Left lung (tissue), 10 donors: Measurements from ENCODE around the gene TAS2R13. TPM values are rescaled to one million over a fixed set of nuclear protein-coding genes. Genes with fewer than 3 reads are reported as not detected.

Experiments
- ATAC-seq: fragments of 200-7000 bp; cut with Tn5 transposase; one replicate; pipeline ENCODE4 v1.9.1; 2020; ENCODE audit warnings: moderate library complexity
- DNase-seq, 4 donors: peaks; one replicate each; pipeline ENCODE4 v3.0.0-alpha.2; 2013 to 2020
- H3K27ac ChIP-seq, 2 donors: fragments of 200-600 bp; sonication (generic) in 1 of 2; one replicate each; pipeline versions ENCODE4 v1.5.0 to v1.8.0; 2020 to 2021
- H3K27me3 ChIP-seq, 2 donors: fragments of 200-600 bp; sonication (generic) in 1 of 2; one replicate each; pipeline versions ENCODE4 v1.5.0 to v1.8.0; 2020 to 2021
- H3K36me3 ChIP-seq, 2 donors: fragments of 200-600 bp; sonication (generic) in 1 of 2; one replicate each; pipeline versions ENCODE4 v1.5.0 to v1.8.0; 2020 to 2021
- H3K4me1 ChIP-seq, 2 donors: fragments of 200-600 bp; one replicate each; pipeline ENCODE4 v1.8.0; 2021
- H3K4me3 ChIP-seq, 2 donors: fragments of 200-600 bp; sonication (generic) in 1 of 2; one replicate each; pipeline versions ENCODE4 v1.5.0 to v1.8.0; 2020 to 2021; ENCODE audit warnings: mild to moderate bottlenecking in 1 of 2
- H3K9me3 ChIP-seq, 2 donors: fragments of 200-600 bp; sonication (generic) in 1 of 2; one replicate each; pipeline versions ENCODE4 v1.5.0 to v1.8.0; 2020 to 2021
- CTCF ChIP-seq, 2 donors: fragments of 200-600 bp; sonication (generic) in 1 of 2; IDR thresholded peaks; one replicate each; pipeline versions ENCODE4 v1.5.0 to v1.8.0; 2021; ENCODE audit warnings: antibody characterized with exemption in 2 of 2
- intact Hi-C, 2 donors: fragments of 100-400 bp; cut with DNase I; formaldehyde crosslinking; loops; one replicate each; pipeline versions ENCODE4 v1.11.2 to v1.14.2; 2022
- polyA plus RNA-seq, 6 donors: library from polyadenylated mRNA; unstranded; fragments of 120-200 nt; gene quantifications; one replicate each; pipeline ENCODE4 v1.2.1, GENCODE V29; 2013; ENCODE audit not compliant: insufficient read length in 6 of 6
- total RNA-seq, 2 donors: library from RNA; stranded (reverse); fragmentation: NEBNext Ultra II Directional; extraction: Animal tissue kit (Norgen Biotek cat#: 25700); gene quantifications; one replicate each; pipeline ENCODE4 v1.2.1, GENCODE V29; 2021
- donor health status: DM: no; HTN: yes; CAD: no.
- donor health status: DM: no; HTN: no; CAD: no.

TAS2R13 gene
- total and polyA plus RNA-seq, 8 donors: 0.14 to 1.0 (median 0.42) TPM; not detected in 2

GRCh38 chr12:10861366-10861765 is 48.0 kb downstream of the TAS2R13 start:
- no peaks in the 10 kb centered on the region for H3K27me3 ChIP-seq
- intact Hi-C loops: no loop called here
- no peak for DNase-seq
- no peak for ATAC-seq
- no peak for TF ChIP-seq CTCF (IDR thresholded peaks at IDR 0.05)
- H3K27ac ChIP-seq: no peak overlapping the region
- H3K4me1 ChIP-seq: no peaks in the 10 kb centered on the region
- H3K4me3 ChIP-seq: no peak overlapping the region
- H3K9me3 ChIP-seq: peaks cover 0 to 53% of the 10 kb centered on the region in 2 donors
- peaks cover 0 to 9% of the 10 kb centered on the region in 2 donors for H3K36me3 ChIP-seq

Other genes with a start within 250 kb of the TAS2R13 start
- gene STYK1, start 235.5 kb downstream of the TAS2R13 start, total RNA-seq: 1 to 10 TPM; 1.4 to 1.9 TPM
- under 1 TPM; 0.30 to 0.96 (median 0.57) TPM for gene STYK1, start 235.5 kb downstream of the TAS2R13 start, polyA plus RNA-seq
- 100 to 1,000 TPM; 195 to 285 TPM for gene YBX3, start 186.2 kb downstream of the TAS2R13 start, total RNA-seq
- 100 to 1,000 TPM; 145 to 162 (median 151) TPM for gene YBX3, start 186.2 kb downstream of the TAS2R13 start, polyA plus RNA-seq
- not detected for gene TAS2R7, start 106.9 kb downstream of the TAS2R13 start, total RNA-seq
- not detected for gene TAS2R7, start 106.9 kb downstream of the TAS2R13 start, polyA plus RNA-seq
- gene TAS2R8, start 102.3 kb downstream of the TAS2R13 start, total RNA-seq: not detected
- gene TAS2R8, start 102.3 kb downstream of the TAS2R13 start, polyA plus RNA-seq: not detected
- not detected for gene TAS2R9, start 99.4 kb downstream of the TAS2R13 start, total RNA-seq
- not detected for gene TAS2R9, start 99.4 kb downstream of the TAS2R13 start, polyA plus RNA-seq
- under 1 TPM in 1 of 2 donors, not detected in 1; 0.37 TPM for gene TAS2R10, start 83.2 kb downstream of the TAS2R13 start, total RNA-seq
- gene TAS2R10, start 83.2 kb downstream of the TAS2R13 start, polyA plus RNA-seq: 1 to 10 TPM; 1.9 to 3.3 (median 2.8) TPM
- 1 to 10 TPM; 1.2 to 1.4 TPM for gene PRR4, start 60.1 kb downstream of the TAS2R13 start, total RNA-seq
- gene PRR4, start 60.1 kb downstream of the TAS2R13 start, polyA plus RNA-seq: 10 to 100 TPM in 3 of 6 donors, 1 to 10 TPM in 3; 7.5 to 19.8 (median 10.6) TPM
- gene PRH1, start 25.3 kb downstream of the TAS2R13 start, total RNA-seq: 10 to 100 TPM; 10.6 to 12.0 TPM
- gene PRH1, start 25.3 kb downstream of the TAS2R13 start, polyA plus RNA-seq: 10 to 100 TPM; 13.1 to 17.2 (median 16.0) TPM
- not detected for gene PRH2, start 19.7 kb upstream of the TAS2R13 start, total RNA-seq
- 1 to 10 TPM in 1 of 6 donors, under 1 TPM in 5; 0.33 to 1.1 (median 0.67) TPM for gene PRH2, start 19.7 kb upstream of the TAS2R13 start, polyA plus RNA-seq
- 1 to 10 TPM; 1.2 to 1.9 TPM for gene TAS2R14, start 29.7 kb upstream of the TAS2R13 start, total RNA-seq
- gene TAS2R14, start 29.7 kb upstream of the TAS2R13 start, polyA plus RNA-seq: 1 to 10 TPM; 3.8 to 5.0 (median 4.8) TPM
- gene TAS2R50, start 77.3 kb upstream of the TAS2R13 start, total RNA-seq: 1 to 10 TPM; 1.0 to 1.1 TPM
- gene TAS2R50, start 77.3 kb upstream of the TAS2R13 start, polyA plus RNA-seq: under 1 TPM in 5 of 6 donors, not detected in 1; 0.17 to 0.34 (median 0.20) TPM
- 1 to 10 TPM; 1.6 to 1.7 TPM for gene TAS2R20, start 88.7 kb upstream of the TAS2R13 start, total RNA-seq
- gene TAS2R20, start 88.7 kb upstream of the TAS2R13 start, polyA plus RNA-seq: 1 to 10 TPM; 2.3 to 3.6 (median 3.1) TPM
- 1 to 10 TPM; 2.0 to 3.3 TPM for gene TAS2R19, start 113.1 kb upstream of the TAS2R13 start, total RNA-seq
- 1 to 10 TPM; 1.5 to 3.3 (median 2.2) TPM for gene TAS2R19, start 113.1 kb upstream of the TAS2R13 start, polyA plus RNA-seq
- gene TAS2R31, start 121.8 kb upstream of the TAS2R13 start, total RNA-seq: 1 to 10 TPM; 2.1 to 3.4 TPM
- gene TAS2R31, start 121.8 kb upstream of the TAS2R13 start, polyA plus RNA-seq: 1 to 10 TPM; 1.2 to 2.9 (median 2.2) TPM
- gene TAS2R46, start 152.7 kb upstream of the TAS2R13 start, total RNA-seq: 1 to 10 TPM; 1.0 to 1.4 TPM
- gene TAS2R46, start 152.7 kb upstream of the TAS2R13 start, polyA plus RNA-seq: under 1 TPM in 4 of 6 donors, not detected in 2; 0.20 to 0.37 (median 0.31) TPM
- under 1 TPM; 0.52 to 0.71 TPM for gene TAS2R43, start 182.8 kb upstream of the TAS2R13 start, total RNA-seq
- gene TAS2R43, start 182.8 kb upstream of the TAS2R13 start, polyA plus RNA-seq: under 1 TPM; 0.38 to 0.78 (median 0.60) TPM
- gene TAS2R30, start 225.1 kb upstream of the TAS2R13 start, total RNA-seq: 1 to 10 TPM; 1.9 to 3.1 TPM
- gene TAS2R30, start 225.1 kb upstream of the TAS2R13 start, polyA plus RNA-seq: under 1 TPM; 0.20 to 0.81 (median 0.35) TPM